Ovary (tissue), 3 donors: ENCODE results near the gene ZBTB26.

ENCODE experiments used
- POLR2A ChIP-seq: fragments of 450-650 bp; IDR thresholded peaks from one replicate; pipeline ENCODE4 v1.6.1; 2017; ENCODE audit warnings: antibody characterized with exemption, mild to moderate bottlenecking, moderate library complexity
- TF ChIP-seq, protein P1 (sequence below), 3 donors: fragments of 450-650 bp in 2 of 3; fragments of 200-600 bp in 1 of 3; IDR thresholded peaks; one replicate each; pipeline versions ENCODE4 v1.5.1 to v1.8.0; 2016 to 2022; ENCODE audit warnings: antibody characterized with exemption in 3 of 3, mild to moderate bottlenecking in 1 of 3
- donor health status: DM: no; HTN: no; CAD: no.

- TF ChIP-seq, protein P1, sequence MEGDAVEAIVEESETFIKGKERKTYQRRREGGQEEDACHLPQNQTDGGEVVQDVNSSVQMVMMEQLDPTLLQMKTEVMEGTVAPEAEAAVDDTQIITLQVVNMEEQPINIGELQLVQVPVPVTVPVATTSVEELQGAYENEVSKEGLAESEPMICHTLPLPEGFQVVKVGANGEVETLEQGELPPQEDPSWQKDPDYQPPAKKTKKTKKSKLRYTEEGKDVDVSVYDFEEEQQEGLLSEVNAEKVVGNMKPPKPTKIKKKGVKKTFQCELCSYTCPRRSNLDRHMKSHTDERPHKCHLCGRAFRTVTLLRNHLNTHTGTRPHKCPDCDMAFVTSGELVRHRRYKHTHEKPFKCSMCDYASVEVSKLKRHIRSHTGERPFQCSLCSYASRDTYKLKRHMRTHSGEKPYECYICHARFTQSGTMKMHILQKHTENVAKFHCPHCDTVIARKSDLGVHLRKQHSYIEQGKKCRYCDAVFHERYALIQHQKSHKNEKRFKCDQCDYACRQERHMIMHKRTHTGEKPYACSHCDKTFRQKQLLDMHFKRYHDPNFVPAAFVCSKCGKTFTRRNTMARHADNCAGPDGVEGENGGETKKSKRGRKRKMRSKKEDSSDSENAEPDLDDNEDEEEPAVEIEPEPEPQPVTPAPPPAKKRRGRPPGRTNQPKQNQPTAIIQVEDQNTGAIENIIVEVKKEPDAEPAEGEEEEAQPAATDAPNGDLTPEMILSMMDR (IDR thresholded peaks at IDR 0.05) = no peak
- no peak for TF ChIP-seq POLR2A
These were observed 18.2 kb downstream of the ZBTB26 start, which contains the start of gene ZBTB6 for GRCh38 chr9:122912964-122913673.
